Measurements from ENCODE around the gene XYLB.
"Not testable (repeated sequence)": the region's sequence is repeated elsewhere in the genome, so short reads cannot be mapped to it uniquely, and the experiment has no call there.

XYLB gene

GRCh38 chr3:38346587-38347410 is at the start of gene XYLB:
XYLB (plus strand) TSS chr3:38346785; CDS start chr3:38346869, 84 bp downstream.
- no peak for DNase-seq

- DNase-seq: not testable (repeated sequence)
Measured at GRCh38 chr3:38297053-38297452, 49.5 kb upstream of the XYLB start.

- DNase-seq: no peak
Measured at GRCh38 chr3:38297537-38297936, 49.0 kb upstream of the XYLB start.

- no peak for DNase-seq
Measured at GRCh38 chr3:38297947-38298711, 48.5 kb upstream of the XYLB start.

- DNase-seq: no peak
Measured at GRCh38 chr3:38306941-38307340, 39.6 kb upstream of the XYLB start.

GRCh38 chr3:38307599-38307998 is 39.0 kb upstream of the XYLB start:
- DNase-seq: no peak

- no peak for DNase-seq
Measured at GRCh38 chr3:38308456-38308855, 38.1 kb upstream of the XYLB start.

GRCh38 chr3:38311476-38311875 is 35.1 kb upstream of the XYLB start:
- DNase-seq: no peak

- no peak for DNase-seq
Measured at GRCh38 chr3:38311941-38312340, 34.6 kb upstream of the XYLB start.

- DNase-seq: no peak
Measured at GRCh38 chr3:38312356-38312755, 34.2 kb upstream of the XYLB start.

- DNase-seq: no peak
Measured at GRCh38 chr3:38313263-38313662, 33.3 kb upstream of the XYLB start.

- no peak for DNase-seq
Measured at GRCh38 chr3:38313695-38314094, 32.9 kb upstream of the XYLB start.

GRCh38 chr3:38314112-38314763 is 32.3 kb upstream of the XYLB start:
- no peak for DNase-seq

GRCh38 chr3:38314764-38315487 is 31.7 kb upstream of the XYLB start:
- no peak for DNase-seq

GRCh38 chr3:38315488-38316230 is 30.9 kb upstream of the XYLB start:
- DNase-seq: no peak

- DNase-seq: no peak
Measured at GRCh38 chr3:38316356-38317191, 30.0 kb upstream of the XYLB start.

- no peak for DNase-seq
Measured at GRCh38 chr3:38317192-38317759, 29.3 kb upstream of the XYLB start.

- no peak for DNase-seq
Measured at GRCh38 chr3:38318766-38319671, 27.6 kb upstream of the XYLB start.

GRCh38 chr3:38320638-38321037 is 25.9 kb upstream of the XYLB start:
- DNase-seq: not testable (repeated sequence)

GRCh38 chr3:38323060-38323459 is 23.5 kb upstream of the XYLB start:
- no peak for DNase-seq

Data from NCI-H1694 (cell line).